ENCODE measurements around the gene IL23A. TPM values are rescaled to one million over a fixed set of nuclear protein-coding genes. Genes with fewer than 3 reads are reported as not detected.
"Not testable (repeated sequence)": the region's sequence is repeated elsewhere in the genome, so short reads cannot be mapped to it uniquely, and the experiment has no call there.

The IL23A gene
- total RNA-seq, 1 experiment from 2014 or later, result 2.9 TPM

GRCh38 chr12:56334490-56334793 lies 4.2 kb upstream of the IL23A start:
- Histone ChIP-seq H3K4me1 (replicated peaks; ENCODE audit: insufficient read depth) (peaks cover 41% of the 10 kb centered on the region), H3K4me3 (peak overlapping the region; percentile 88), H2AFZ (peak overlapping the region; percentile 87), H3K4me2 (peak overlapping the region; percentile 77), H4K20me1 (ENCODE audit: insufficient read depth) (no peaks in the 10 kb centered on the region), H3K9me3 (ENCODE audit: insufficient read depth, low read depth) (no peaks in the 10 kb centered on the region), H3K9me2 (ENCODE audit: insufficient read depth) (no peaks in the 10 kb centered on the region), H3K27me3 (ENCODE audit: insufficient read depth, low read depth) (no peaks in the 10 kb centered on the region), H3K36me3 (ENCODE audit: low read depth) (no peaks in the 10 kb centered on the region), H3K27ac (peak overlapping the region; percentile 89), H3F3A (ENCODE audit: insufficient read depth, low read depth) (peaks cover 40% of the 10 kb centered on the region), H3K79me2 (ENCODE audit: low read depth) (peaks cover 13% of the 10 kb centered on the region)
- ChIA-PET POLR2A (ENCODE audit: unreplicated experiment) (no interaction called here), CTCF (no interaction called here)
- TSS peak; percentile 96 for BruUV-seq (replicated peaks)
- intact Hi-C loops (cut with micrococcal nuclease; ENCODE audit: unreplicated experiment), result loop anchor here (1.0 kb wide), 1 partner anchor 26 kb away; the partner anchor contains the start of gene STAT2
- TF ChIP-seq EZH2 (IDR thresholded peaks at IDR 0.05; ENCODE audit: low read depth), result no peak
- no peak for TF ChIP-seq CTCF (conservative IDR thresholded peaks at IDR 0.05)
- DNase-seq, result no peak

- H3K4me2 ChIP-seq; DNase-seq; H3K27ac ChIP-seq; H3K36me3 ChIP-seq (ENCODE audit: low read depth); BruUV-seq (replicated peaks); H4K20me1 ChIP-seq (ENCODE audit: insufficient read depth); H3K27me3 ChIP-seq (ENCODE audit: insufficient read depth, low read depth); intact Hi-C loops (cut with micrococcal nuclease; ENCODE audit: unreplicated experiment); H3K4me3 ChIP-seq; H3K9me2 ChIP-seq (ENCODE audit: insufficient read depth); H3K9me3 ChIP-seq (ENCODE audit: insufficient read depth, low read depth); H2AFZ ChIP-seq: not testable (repeated sequence)
- ChIA-PET POLR2A (ENCODE audit: unreplicated experiment) (interaction anchor here (0.6 kb wide), 1 partner anchor 129 kb away, joined by 6 read pairs; no protein-coding TSS in a partner anchor), CTCF (interaction anchor here (0.9 kb wide), 1 partner anchor 664 kb away, joined by 11 read pairs; no protein-coding TSS in a partner anchor)
- Histone ChIP-seq H3K4me1 (replicated peaks; ENCODE audit: insufficient read depth) (peaks cover 44% of the 10 kb centered on the region), H3F3A (ENCODE audit: insufficient read depth, low read depth) (peaks cover 43% of the 10 kb centered on the region), H3K79me2 (ENCODE audit: low read depth) (peaks cover 13% of the 10 kb centered on the region)
Measured at GRCh38 chr12:56335527-56335926, 3.2 kb upstream of the IL23A start.

GRCh38 chr12:56336361-56337167 lies 2.1 kb upstream of the IL23A start:
- POLR2A ChIA-PET (ENCODE audit: unreplicated experiment), result interaction anchor here (0.7 kb wide), 1 partner anchor 297 kb away, joined by 4 read pairs; no protein-coding TSS in a partner anchor
- CTCF ChIA-PET, result no interaction called here
- intact Hi-C loops (cut with micrococcal nuclease; ENCODE audit: unreplicated experiment), result no loop called here
- BruUV-seq (replicated peaks), result no TSS peak
- H3F3A ChIP-seq (ENCODE audit: insufficient read depth, low read depth), result peaks cover 34% of the 10 kb centered on the region
- no peaks in the 10 kb centered on the region for H3K9me2 ChIP-seq (ENCODE audit: insufficient read depth)
- no peaks in the 10 kb centered on the region for H3K9me3 ChIP-seq (ENCODE audit: insufficient read depth, low read depth)
- TF ChIP-seq EZH2 (IDR thresholded peaks at IDR 0.05; ENCODE audit: low read depth), result no peak
- no peak for TF ChIP-seq CTCF (conservative IDR thresholded peaks at IDR 0.05)
- peaks cover 13% of the 10 kb centered on the region for H3K79me2 ChIP-seq (ENCODE audit: low read depth)
- peaks cover 37% of the 10 kb centered on the region for H3K4me1 ChIP-seq (replicated peaks; ENCODE audit: insufficient read depth)
- H3K27me3 ChIP-seq (ENCODE audit: insufficient read depth, low read depth), result no peaks in the 10 kb centered on the region
- no peaks in the 10 kb centered on the region for H4K20me1 ChIP-seq (ENCODE audit: insufficient read depth)
- H2AFZ ChIP-seq, result no peak overlapping the region
- DNase-seq, result no peak
- no peak overlapping the region for H3K4me2 ChIP-seq
- no peak overlapping the region for H3K4me3 ChIP-seq
- no peaks in the 10 kb centered on the region for H3K36me3 ChIP-seq (ENCODE audit: low read depth)
- H3K27ac ChIP-seq, result no peak overlapping the region

Measured in PC-9 (cell line).